ENCODE measurements around the gene KNDC1. TPM values are rescaled to one million over a fixed set of nuclear protein-coding genes. Genes with fewer than 3 reads are reported as not detected.

KNDC1 gene
- total RNA-seq, 1 experiment from 2014 or later: 15.7 TPM

GRCh38 chr10:133166504-133166827 is 6.4 kb downstream of the KNDC1 start:
- peaks cover 18% of the 10 kb centered on the region in 2 experiments for H3K4me1 Mint-ChIP-seq
- H2BK5ac ChIP-seq (ENCODE audit: insufficient read length, low read length): no peak overlapping the region
- no peaks in the 10 kb centered on the region for H3K79me2 ChIP-seq (ENCODE audit: insufficient read depth, low read length)

More at GRCh38 chr10:133166504-133166827, 6.4 kb downstream of the KNDC1 start:
- no peak overlapping the region for H3K27ac ChIP-seq (ENCODE audit: insufficient read length, low read depth, low read length)
- no peaks in the 10 kb centered on the region for H3K9me3 Mint-ChIP-seq
- H3K56ac ChIP-seq (ENCODE audit: insufficient read length, low read depth, low read length): no peak overlapping the region
- no peak overlapping the region for H3K4me2 ChIP-seq (ENCODE audit: insufficient read depth, insufficient read length, low read length)
- no peak overlapping the region for H3K4ac ChIP-seq (ENCODE audit: low read depth, low read length)
- no peaks in the 10 kb centered on the region for H3K27me3 Mint-ChIP-seq (ENCODE audit: low read depth)
- H2BK15ac ChIP-seq (ENCODE audit: low read depth, low read length): no peak overlapping the region
- no peak overlapping the region for H4K91ac ChIP-seq (ENCODE audit: insufficient read length, low read depth, low read length)
- no peak overlapping the region; a peak in 1 of 5 replicates for H3K4me3 Mint-ChIP-seq
- no peak overlapping the region for H3K18ac ChIP-seq (ENCODE audit: insufficient read length, low read depth, low read length)
- no peak overlapping the region for H3T11ph ChIP-seq (ENCODE audit: low read length)
- H2BK20ac ChIP-seq (ENCODE audit: low read depth, low read length, poor library complexity, severe bottlenecking): no peak overlapping the region
- H3K9ac ChIP-seq (ENCODE audit: extremely low read depth, insufficient read length, low read length): no peak overlapping the region
- no peaks in the 10 kb centered on the region for H3K23me2 ChIP-seq (ENCODE audit: insufficient read length, low read depth, low read length, poor library complexity, severe bottlenecking)
- H2BK120ac ChIP-seq (ENCODE audit: low read depth, low read length, poor library complexity, severe bottlenecking): no peak overlapping the region
- TF ChIP-seq CTCF (conservative IDR thresholded peaks at IDR 0.05): no peak
- no peaks in the 10 kb centered on the region for H3K9me3 ChIP-seq (ENCODE audit: control insufficient read depth, low read depth, low read length)
- no peak for DNase-seq
- H4K5ac ChIP-seq (ENCODE audit: insufficient read length, low read depth, low read length): peak overlapping the region; percentile 1
- H3K4me1 ChIP-seq (ENCODE audit: insufficient read depth, low read length): no peaks in the 10 kb centered on the region
- no peak overlapping the region for H2AK5ac ChIP-seq (ENCODE audit: insufficient read length, low read length)
- no peaks in the 10 kb centered on the region for H3K27me3 ChIP-seq (ENCODE audit: insufficient read depth, low read length)
- no peak overlapping the region for H2AFZ ChIP-seq (ENCODE audit: low read length)
- no peak overlapping the region for H2BK12ac ChIP-seq (ENCODE audit: insufficient read length, low read depth, low read length)
- H3K14ac ChIP-seq (ENCODE audit: insufficient read depth, low read length): no peak overlapping the region
- H3K23ac ChIP-seq (ENCODE audit: insufficient read length, low read depth, low read length): peak overlapping the region; percentile 25
- H3K36me3 Mint-ChIP-seq (ENCODE audit: insufficient read depth in 1 of 3, low read depth in 3 of 3): peaks cover 18 to 39% (median 37%) of the 10 kb centered on the region in 3 experiments; a peak in 6 of 7 replicates
- H3K79me1 ChIP-seq (ENCODE audit: insufficient read depth, low read depth, low read length, poor library complexity, severe bottlenecking): no peaks in the 10 kb centered on the region
- no CpG with 5 or more reads among the region's 11 CpGs for WGBS (ENCODE audit: extremely low coverage, insufficient read length, low lambda C conversion rate)
- H4K20me1 ChIP-seq (ENCODE audit: control insufficient read depth, insufficient read depth, insufficient read length): peaks cover 4% of the 10 kb centered on the region
- peak overlapping the region; percentile 12 for H4K8ac ChIP-seq (replicated peaks; ENCODE audit: insufficient read length, low read depth, low read length)
- peak overlapping the region in 2 of 3 experiments; percentile 30 to 87; a peak in 5 of 7 replicates for H3K27ac Mint-ChIP-seq

Data from H9 (cell line).